ENCODE measurements around the gene MTHFD1L. TPM values are rescaled to one million over a fixed set of nuclear protein-coding genes. Genes with fewer than 3 reads are reported as not detected.
"Not testable (repeated sequence)": the region's sequence is repeated elsewhere in the genome, so short reads cannot be mapped to it uniquely, and the experiment has no call there.

MTHFD1L gene
- polyA plus RNA-seq, 3 donors, result 15.7 to 17.5 (median 16.3) TPM

- no peak for DNase-seq (ENCODE audit: low read depth in 3 of 3, low spot score in 2 of 3)
Observed at GRCh38 chr6:151034825-151035781, 169.6 kb downstream of the MTHFD1L start.

GRCh38 chr6:151036211-151036721, 170.8 kb downstream of the MTHFD1L start:
- not testable (repeated sequence) for DNase-seq (ENCODE audit: low read depth in 3 of 3, low spot score in 2 of 3)

GRCh38 chr6:151036869-151037680, 171.6 kb downstream of the MTHFD1L start:
- no peak for DNase-seq (ENCODE audit: low read depth in 3 of 3, low spot score in 2 of 3)

- no peak for DNase-seq (ENCODE audit: low read depth in 3 of 3, low spot score in 2 of 3)
Observed at GRCh38 chr6:151038616-151039015, 173.1 kb downstream of the MTHFD1L start.

- DNase-seq (ENCODE audit: low read depth in 3 of 3, low spot score in 2 of 3), result not testable (repeated sequence)
Observed at GRCh38 chr6:151040888-151041521, 175.5 kb downstream of the MTHFD1L start.

- DNase-seq (ENCODE audit: low read depth in 3 of 3, low spot score in 2 of 3), result no peak
Observed at GRCh38 chr6:151041686-151042085, 176.2 kb downstream of the MTHFD1L start.

- not testable (repeated sequence) for DNase-seq (ENCODE audit: low read depth in 3 of 3, low spot score in 2 of 3)
Observed at GRCh38 chr6:151042911-151043330, 177.4 kb downstream of the MTHFD1L start.

- no peak for DNase-seq (ENCODE audit: low read depth in 3 of 3, low spot score in 2 of 3)
Observed at GRCh38 chr6:151043944-151044343, 178.4 kb downstream of the MTHFD1L start.

GRCh38 chr6:151044465-151045441, 179.3 kb downstream of the MTHFD1L start:
- peak in 2 of 3 donors; percentile 86 to 89 for DNase-seq (ENCODE audit: low read depth in 3 of 3, low spot score in 2 of 3)

GRCh38 chr6:151045511-151046222, 180.2 kb downstream of the MTHFD1L start:
- not testable (repeated sequence) for DNase-seq (ENCODE audit: low read depth in 3 of 3, low spot score in 2 of 3)

- DNase-seq (ENCODE audit: low read depth in 3 of 3, low spot score in 2 of 3), result no peak
Observed at GRCh38 chr6:151051164-151051563, 185.7 kb downstream of the MTHFD1L start.

- no peak for DNase-seq (ENCODE audit: low read depth in 3 of 3, low spot score in 2 of 3)
Observed at GRCh38 chr6:151052021-151052646, 186.6 kb downstream of the MTHFD1L start.

GRCh38 chr6:151054306-151054705, 188.8 kb downstream of the MTHFD1L start:
- peak in 1 of 3 donors; percentile 82 for DNase-seq (ENCODE audit: low read depth in 3 of 3, low spot score in 2 of 3)

- DNase-seq (ENCODE audit: low read depth in 3 of 3, low spot score in 2 of 3), result no peak
Observed at GRCh38 chr6:151056230-151056907, 190.9 kb downstream of the MTHFD1L start.

- DNase-seq (ENCODE audit: low read depth in 3 of 3, low spot score in 2 of 3), result no peak
Observed at GRCh38 chr6:151057061-151057460, 191.6 kb downstream of the MTHFD1L start.

GRCh38 chr6:151058021-151058733, 192.7 kb downstream of the MTHFD1L start:
- DNase-seq (ENCODE audit: low read depth in 3 of 3, low spot score in 2 of 3), result no peak

GRCh38 chr6:151059612-151060095, 194.2 kb downstream of the MTHFD1L start:
- no peak for DNase-seq (ENCODE audit: low read depth in 3 of 3, low spot score in 2 of 3)

All from right renal cortex interstitium (tissue), 3 donors.